K562 (cell line): Measurements from ENCODE around the gene TBRG1. TPM values are rescaled to one million over a fixed set of nuclear protein-coding genes. Genes with fewer than 3 reads are reported as not detected.
A peak's percentile ranks its signal among the peaks of the same experiment; 100 is the strongest.

Experiments
- ATAC-seq: fragments of 200-7000 bp; cut with Tn5 transposase; 3 replicates; pipeline ENCODE4 v1.9.1; 2020; ENCODE audit warnings: moderate library complexity
- BruUV-seq: library from RNA; stranded (reverse); fragments of 400-500 nt; replicated peaks from 2 replicates; lab custom pipeline; 2021; lab: Mats Ljungman, UMichigan
- CTCF ChIA-PET: fragments of 300-600 bp; formaldehyde crosslinking; extraction: SDS; loops from one replicate; lab custom pipeline; 2021; ENCODE audit warnings: low intra/inter-chr PET ratio; lab: Yijun Ruan, JAX
- POLR2A ChIA-PET: fragments of 300-600, 350-650 bp; sonication (Branson Sonifier 250); formaldehyde crosslinking; extraction: SDS; loops from one replicate; lab custom pipeline; 2021; ENCODE audit warnings: antibody characterized with exemption, inconsistent platforms; lab: Yijun Ruan, JAX
- DNase-seq, 4 experiments: peaks; one replicate each; pipeline versions ENCODE4 v3.0.0 to v3.0.0-alpha.2; 2011 to 2018; ENCODE audit warnings: low spot score in 3 of 4, mixed read lengths in 3 of 4; ENCODE audit errors: extremely low read depth in 1 of 4
- FAIRE-seq: peaks from 2 replicates; lab custom pipeline; 2011; peaks lifted over from hg19 to GRCh38; lab: Jason Lieb, UNC
- H2AFZ ChIP-seq: 2 replicates; pipeline ENCODE4 v1.6.0; 2011; ENCODE audit warnings: low read depth, low read length, control low read depth, inconsistent platforms
- H3K27ac ChIP-seq: fragments of 200-600 bp; 3 replicates; pipeline ENCODE4 v1.8.0; 2011; ENCODE audit warnings: low read depth, mild to moderate bottlenecking, control low read depth, inconsistent platforms, low read length, moderate library complexity, mixed read lengths; ENCODE audit errors: extremely low read depth
- H3K27me3 ChIP-seq, 2 experiments: fragments of 300-600 bp in 1 of 2; 2 replicates in 1 of 2; 3 replicates in 1 of 2; pipeline versions ENCODE4 v1.6.0 to v1.8.0; 2011; ENCODE audit warnings: inconsistent platforms in 2 of 2, low read length in 2 of 2, mild to moderate bottlenecking in 1 of 2, mixed read lengths in 1 of 2, moderate library complexity in 1 of 2; ENCODE audit not compliant: control insufficient read depth in 2 of 2, insufficient read depth in 2 of 2
- H3K36me3 ChIP-seq: fragments of 300-600 bp; 3 replicates; pipeline ENCODE4 v1.8.0; 2011; ENCODE audit warnings: mild to moderate bottlenecking, low read length, inconsistent platforms; ENCODE audit not compliant: control insufficient read depth, insufficient read depth
- H3K4me1 ChIP-seq, 2 experiments: fragments of 200-600 bp in 1 of 2; replicated peaks in 1 of 2; 2 replicates in 1 of 2; 3 replicates in 1 of 2; pipeline versions ENCODE4 v1.5.1 to v1.8.0; 2011; ENCODE audit warnings: inconsistent platforms in 2 of 2, low read length in 2 of 2, mild to moderate bottlenecking in 1 of 2, mixed read lengths in 1 of 2, moderate library complexity in 1 of 2; ENCODE audit not compliant: control insufficient read depth in 2 of 2, insufficient read depth in 2 of 2
- H3K4me2 ChIP-seq: 2 replicates; pipeline ENCODE4 v1.6.1; 2011; ENCODE audit warnings: low read length, control low read depth, inconsistent platforms, mixed read lengths; ENCODE audit not compliant: insufficient read depth
- H3K4me3 ChIP-seq: fragments of 200-600 bp; sonication (generic), shearing (Covaris generic); 2 replicates; pipeline ENCODE4 v1.5.1; 2016; ENCODE audit warnings: control low read depth, inconsistent platforms
- H3K79me2 ChIP-seq: fragments of 200-600 bp; 3 replicates; pipeline ENCODE4 v1.8.0; 2011; ENCODE audit warnings: low read length, inconsistent platforms; ENCODE audit not compliant: control insufficient read depth, insufficient read depth
- H3K9ac ChIP-seq, 2 experiments: 2 replicates each; pipeline versions ENCODE4 v1.6.0 to v1.6.1; 2011; ENCODE audit warnings: low read depth in 2 of 2, low read length in 2 of 2, control low read depth in 1 of 2, inconsistent platforms in 1 of 2, mild to moderate bottlenecking in 1 of 2, mixed read lengths in 1 of 2; ENCODE audit not compliant: insufficient read depth in 1 of 2
- H3K9me1 ChIP-seq: one replicate; pipeline ENCODE4 v1.6.0; 2011; ENCODE audit warnings: inconsistent platforms, mild to moderate bottlenecking, low read length, moderate library complexity; ENCODE audit not compliant: control insufficient read depth, insufficient read depth
- H3K9me3 ChIP-seq: replicated peaks from 2 replicates; pipeline ENCODE4 v1.5.1; 2011; ENCODE audit warnings: low read depth, low read length, inconsistent platforms; ENCODE audit not compliant: control insufficient read depth, insufficient read depth
- H4K20me1 ChIP-seq: replicated peaks from 2 replicates; pipeline ENCODE4 v1.6.1; 2011; ENCODE audit warnings: low read length, inconsistent platforms, mixed read lengths; ENCODE audit not compliant: control insufficient read depth, insufficient read depth
- ZBTB12 ChIP-seq: fragments of 250-450 bp; sonication (Bioruptor Pico); IDR thresholded peaks from 2 replicates; pipeline ENCODE4 v1.4.0; 2020
- WGBS: fragments of 100-300 bp; shearing (Covaris generic); methylation state at CpG from one replicate; pipeline ENCODE4 v1.1.6; 2016; ENCODE audit warnings: low coverage, mixed read lengths; ENCODE audit not compliant: insufficient coverage; ENCODE audit errors: missing lambda C conversion rate; 5-methylcytosine and 5-hydroxymethylcytosine counted together
- in situ Hi-C: fragments of 300-500 bp; cut with MboI; formaldehyde crosslinking; loops from 4 replicates; pipeline ENCODE4 v1.15.0; 2018; ENCODE audit warnings: inconsistent platforms, mixed read lengths
- intact Hi-C: fragments of 100-400 bp; cut with micrococcal nuclease; formaldehyde crosslinking; loops from 2 replicates; pipeline ENCODE4 v1.14.2; 2022
- polyA plus RNA-seq, 8 experiments: library from polyadenylated mRNA; depleted of rRNA in 4 of 8; stranded (reverse) in 5 of 8; unstranded in 3 of 8; fragments of >200 nt; fragmentation: Nextera tagmentation in 2 of 8; fragmentation: Illumina TruSeq in 1 of 8; extraction: Ambion mirVana in 2 of 8; extraction: Trizol in 1 of 8; gene quantifications; 2 replicates each; pipeline versions ENCODE4 v1.2.1 to v1.2.3, GENCODE V29; 2011 to 2014; ENCODE audit warnings: inconsistent platforms in 1 of 8, missing spikeins in 1 of 8
- total RNA-seq, 7 experiments: library from RNA; depleted of rRNA in 6 of 7; stranded (reverse); fragments of >200 nt in 6 of 7; fragmentation: Illumina TruSeq in 2 of 7; extraction: Trizol in 2 of 7; gene quantifications; 2 replicates each; pipeline versions ENCODE4 v1.2.1 to v1.2.3, GENCODE V29; 2011 to 2021; ENCODE audit warnings: low replicate concordance in 1 of 7
- TF ChIP-seq, protein P1 (sequence below): sonication (generic); formaldehyde crosslinking; IDR thresholded peaks from 2 replicates; pipeline ENCODE4 v1.8.0; 2022; ENCODE audit warnings: mild to moderate bottlenecking, low read depth, missing genetic modification reagents
- TF ChIP-seq, protein P2 (sequence below): fragments of 200-800 bp; sonication (Bioruptor generic); IDR thresholded peaks from 2 replicates; pipeline ENCODE4 v1.6.1; 2017; ENCODE audit warnings: missing genetic modification characterization, missing compliant biosample characterization

The TBRG1 gene
- total and polyA plus RNA-seq, 9 of the 15 experiments (the other 6 are each of a cell fraction or from before 2014, with no cell fraction given): 8.7 to 30.0 (median 20.2) TPM

DNA sequence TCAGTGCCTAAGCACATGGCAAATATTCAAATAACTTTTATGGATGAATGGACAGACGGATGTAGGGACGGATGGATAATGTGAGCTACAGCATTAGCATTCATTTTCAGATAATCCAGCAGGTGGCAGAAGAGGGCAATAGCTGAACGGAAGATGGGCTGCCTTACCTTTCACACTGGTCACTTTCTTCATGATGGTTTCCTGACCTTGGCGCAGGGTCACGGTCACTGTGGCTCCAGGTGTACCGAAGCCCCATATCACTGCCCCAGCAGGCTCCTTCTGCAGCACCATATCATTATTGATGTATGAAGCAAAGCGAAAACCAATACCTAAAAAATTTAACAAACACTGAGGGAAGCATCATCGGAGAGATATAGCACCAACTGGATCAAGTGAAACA lies 46.5 kb downstream of the TBRG1 start (continued):
- TF ChIP-seq, protein P1, sequence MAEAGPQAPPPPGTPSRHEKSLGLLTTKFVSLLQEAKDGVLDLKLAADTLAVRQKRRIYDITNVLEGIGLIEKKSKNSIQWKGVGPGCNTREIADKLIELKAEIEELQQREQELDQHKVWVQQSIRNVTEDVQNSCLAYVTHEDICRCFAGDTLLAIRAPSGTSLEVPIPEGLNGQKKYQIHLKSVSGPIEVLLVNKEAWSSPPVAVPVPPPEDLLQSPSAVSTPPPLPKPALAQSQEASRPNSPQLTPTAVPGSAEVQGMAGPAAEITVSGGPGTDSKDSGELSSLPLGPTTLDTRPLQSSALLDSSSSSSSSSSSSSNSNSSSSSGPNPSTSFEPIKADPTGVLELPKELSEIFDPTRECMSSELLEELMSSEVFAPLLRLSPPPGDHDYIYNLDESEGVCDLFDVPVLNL (CRISPR knock-in tag): no peak

DNA sequence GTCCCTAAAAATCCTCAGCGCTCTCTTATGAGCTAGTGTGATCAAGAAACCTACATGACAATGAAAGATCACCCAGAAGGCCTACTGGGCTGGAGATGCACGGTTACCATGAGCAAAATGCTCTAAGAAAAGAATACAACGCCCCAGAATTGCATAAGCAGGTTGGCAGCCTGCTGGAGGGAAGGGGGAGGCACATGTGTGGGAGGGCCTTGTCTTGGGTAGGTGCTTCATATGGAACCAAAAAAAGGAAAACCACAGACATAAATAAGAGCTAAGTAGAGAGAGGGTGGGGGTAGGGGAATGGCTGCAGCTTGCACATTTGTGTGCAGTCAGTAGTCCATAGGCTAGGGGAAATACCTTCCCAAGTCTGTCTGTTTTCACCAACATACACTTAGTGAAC lies 48.1 kb downstream of the TBRG1 start:
- DNase-seq (peak in 1 of 4 experiments; percentile 16), FAIRE-seq (no peak), ATAC-seq (no peak)
- Histone ChIP-seq H2AFZ (no peak overlapping the region), H3K9ac (no peak overlapping the region), H3K27ac (no peak overlapping the region), H3K9me3 (peaks cover 2% of the 10 kb centered on the region; the same call in 1 of the 2 replicates), H3K4me1 (peaks cover 8 to 30% of the 10 kb centered on the region in 2 experiments), H3K9me1 (no peaks in the 10 kb centered on the region), H3K36me3 (no peaks in the 10 kb centered on the region), H3K27me3 (no peaks in the 10 kb centered on the region), H3K4me3 (no peak overlapping the region), H4K20me1 (0 out of 2 replicates have a peak, but pooled peaks cover 7% of the 10 kb centered on the region), H3K4me2 (no peak overlapping the region), H3K79me2 (peaks cover 5% of the 10 kb centered on the region; the same call in 1 of the 3 replicates)
- CTCF ChIA-PET: interaction anchor here (2.6 kb wide), 1 partner anchor 166 kb away, joined by 28 read pairs; no protein-coding TSS in a partner anchor
- in situ Hi-C loops (loop anchor here (5.0 to 10.0 kb wide), 2 partner anchors 94 to 167 kb away; partner anchors contain the start of gene ESAM), intact Hi-C loops (no loop called here)
- WGBS: 50% methylated on average over 3 of the region's 3 CpGs
- POLR2A ChIA-PET: interaction anchor here (0.7 to 1.3 kb wide), 2 partner anchors 37 to 102 kb away, joined by 3 to 5 read pairs; no protein-coding TSS in a partner anchor
- no TSS peak for BruUV-seq
- TF ChIP-seq, protein P2, sequence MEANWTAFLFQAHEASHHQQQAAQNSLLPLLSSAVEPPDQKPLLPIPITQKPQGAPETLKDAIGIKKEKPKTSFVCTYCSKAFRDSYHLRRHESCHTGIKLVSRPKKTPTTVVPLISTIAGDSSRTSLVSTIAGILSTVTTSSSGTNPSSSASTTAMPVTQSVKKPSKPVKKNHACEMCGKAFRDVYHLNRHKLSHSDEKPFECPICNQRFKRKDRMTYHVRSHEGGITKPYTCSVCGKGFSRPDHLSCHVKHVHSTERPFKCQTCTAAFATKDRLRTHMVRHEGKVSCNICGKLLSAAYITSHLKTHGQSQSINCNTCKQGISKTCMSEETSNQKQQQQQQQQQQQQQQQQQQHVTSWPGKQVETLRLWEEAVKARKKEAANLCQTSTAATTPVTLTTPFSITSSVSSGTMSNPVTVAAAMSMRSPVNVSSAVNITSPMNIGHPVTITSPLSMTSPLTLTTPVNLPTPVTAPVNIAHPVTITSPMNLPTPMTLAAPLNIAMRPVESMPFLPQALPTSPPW (CRISPR knock-in tag): peak; percentile 28; the same call in 1 of the 2 replicates
- no peak for TF ChIP-seq ZBTB12
